Small intestine (tissue), 7 donors: ENCODE results near the gene CYP46A1. TPM values are rescaled to one million over a fixed set of nuclear protein-coding genes. Genes with fewer than 3 reads are reported as not detected.

Experiments
- DNase-seq, 2 donors: peaks; one replicate each; pipeline versions ENCODE4 v3.0.0 to v3.0.0-alpha.2; 2013
- FAIRE-seq: peaks from 2 replicates; lab custom pipeline; 2012; peaks lifted over from hg19 to GRCh38; lab: Jason Lieb, UNC
- H3K27ac ChIP-seq, 3 donors: one replicate each; pipeline ENCODE4 v1.5.1; 2013; ENCODE audit warnings: low read length in 2 of 3, mild to moderate bottlenecking in 2 of 3, control low read depth in 1 of 3, inconsistent platforms in 1 of 3, low read depth in 1 of 3, moderate library complexity in 1 of 3
- H3K27me3 ChIP-seq, 3 donors: one replicate each; pipeline ENCODE4 v1.6.1; 2013; ENCODE audit warnings: low read length in 3 of 3, inconsistent platforms in 1 of 3; ENCODE audit not compliant: control insufficient read depth in 3 of 3, insufficient read depth in 3 of 3
- H3K36me3 ChIP-seq, 3 donors: one replicate each; pipeline ENCODE4 v1.6.1; 2013; ENCODE audit warnings: low read length in 3 of 3, inconsistent platforms in 1 of 3, low read depth in 1 of 3, mild to moderate bottlenecking in 1 of 3, moderate library complexity in 1 of 3; ENCODE audit not compliant: control insufficient read depth in 3 of 3, insufficient read depth in 2 of 3
- H3K4me1 ChIP-seq, 3 donors: one replicate each; pipeline ENCODE4 v1.6.1; 2013; ENCODE audit warnings: low read length in 2 of 3, inconsistent platforms in 1 of 3, low read depth in 1 of 3, mild to moderate bottlenecking in 1 of 3, moderate library complexity in 1 of 3; ENCODE audit not compliant: control insufficient read depth in 3 of 3, insufficient read depth in 2 of 3
- H3K4me3 ChIP-seq, 3 donors: one replicate each; pipeline ENCODE4 v1.5.1; 2013; ENCODE audit warnings: low read length in 3 of 3, control low read depth in 1 of 3, inconsistent platforms in 1 of 3, low read depth in 1 of 3, mild to moderate bottlenecking in 1 of 3, moderate library complexity in 1 of 3
- H3K9me3 ChIP-seq, 2 donors: one replicate each; pipeline ENCODE4 v1.6.1; 2013; ENCODE audit warnings: low read depth in 1 of 2, low read length in 1 of 2; ENCODE audit not compliant: control insufficient read depth in 2 of 2, insufficient read depth in 1 of 2
- WGBS, 3 donors: extraction: QIAGEN DNeasy Blood & Tissue Kit; methylation state at CpG; one replicate each; pipeline ENCODE4 v1.1.7; 2013; 5-methylcytosine and 5-hydroxymethylcytosine counted together
- polyA plus RNA-seq, 4 donors: library from polyadenylated mRNA; stranded (reverse) in 3 of 4; unstranded in 1 of 4; fragments of 200-250 nt in 3 of 4; fragments of 120-200 nt in 1 of 4; gene quantifications; one replicate each; pipeline versions ENCODE4 v1.2.1 to v1.2.3, GENCODE V29; 2013
- donor health status: healthy with polysubstance abuse.
- donor health status: control.
- donor health status: control.
- donor health status: Bipolar disorder and iron deficiency.
- donor health status: healthy.

Gene CYP46A1
- polyA plus RNA-seq, 4 donors: 0.64 to 0.96 TPM; not detected in 2

GRCh38 chr14:99718811-99719192, 34.7 kb downstream of the CYP46A1 start:
- Histone ChIP-seq H3K36me3 (no peaks in the 10 kb centered on the region), H3K4me1 (no peaks in the 10 kb centered on the region), H3K27ac (no peak overlapping the region), H3K9me3 (no peaks in the 10 kb centered on the region), H3K4me3 (no peak overlapping the region), H3K27me3 (peaks cover 0 to 4% (median 0%) of the 10 kb centered on the region in 3 donors)
- DNase-seq (no peak), FAIRE-seq (no peak)
- WGBS, 3 donors: 58 to 69% (median 69%) methylated on average over 5 of the region's 5 CpGs

GRCh38 chr14:99720941-99721791, 37.1 kb downstream of the CYP46A1 start:
- FAIRE-seq: no peak
- DNase-seq: no peak
- no peak overlapping the region for H3K27ac ChIP-seq
- 88 to 92% (median 92%) methylated on average over 18 of the region's 18 CpGs for WGBS, 3 donors
- H3K4me3 ChIP-seq: no peak overlapping the region
- no peaks in the 10 kb centered on the region for H3K4me1 ChIP-seq
- H3K9me3 ChIP-seq: no peaks in the 10 kb centered on the region
- H3K27me3 ChIP-seq: peaks cover 0 to 4% (median 0%) of the 10 kb centered on the region in 3 donors
- no peaks in the 10 kb centered on the region for H3K36me3 ChIP-seq

DNA sequence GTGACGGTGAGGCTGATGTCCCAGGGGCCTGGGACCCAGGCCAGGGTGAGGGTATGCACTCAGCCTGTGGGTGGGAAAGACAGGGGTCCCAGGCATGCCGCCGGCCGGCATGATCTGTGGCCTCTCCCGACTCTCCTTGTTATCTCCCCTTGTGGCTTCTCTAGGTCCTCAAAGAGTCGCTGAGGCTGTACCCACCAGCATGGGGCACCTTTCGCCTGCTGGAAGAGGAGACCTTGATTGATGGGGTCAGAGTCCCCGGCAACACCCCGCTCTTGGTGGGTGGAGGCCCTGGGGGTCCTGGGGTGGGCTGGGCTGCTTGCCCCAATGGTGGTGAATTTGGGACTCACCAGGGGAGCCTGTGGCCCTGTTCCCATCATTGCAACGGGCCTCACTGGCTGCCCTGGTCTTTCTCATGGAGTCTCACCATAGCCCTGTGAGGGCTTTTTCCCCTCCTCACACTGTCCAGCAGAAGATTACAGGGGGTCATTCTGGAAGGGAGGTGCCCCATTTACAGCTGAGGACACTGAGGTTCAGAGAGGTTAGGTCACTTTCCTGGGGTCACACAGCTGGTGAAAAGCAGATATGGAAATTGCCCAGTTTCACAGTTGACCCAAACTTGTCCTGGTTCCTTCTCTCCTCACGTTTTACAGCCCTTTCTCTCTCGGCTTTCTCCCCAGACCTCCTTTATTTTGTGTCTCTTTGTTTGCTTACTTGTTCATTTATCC, 37.9 kb downstream of the CYP46A1 start:
- DNase-seq (no peak), FAIRE-seq (no peak)
- Histone ChIP-seq H3K4me3 (no peak overlapping the region), H3K36me3 (no peaks in the 10 kb centered on the region), H3K4me1 (no peaks in the 10 kb centered on the region), H3K9me3 (no peaks in the 10 kb centered on the region), H3K27me3 (peaks cover 0 to 3% (median 0%) of the 10 kb centered on the region in 3 donors), H3K27ac (no peak overlapping the region)
- 50 to 75% (median 50%) methylated on average over 12 of the region's 12 CpGs for WGBS, 3 donors

- FAIRE-seq (no peak), DNase-seq (no peak)
- Histone ChIP-seq H3K9me3 (no peaks in the 10 kb centered on the region), H3K27me3 (no peaks in the 10 kb centered on the region), H3K36me3 (no peaks in the 10 kb centered on the region), H3K4me1 (no peaks in the 10 kb centered on the region), H3K4me3 (no peak overlapping the region), H3K27ac (no peak overlapping the region)
- WGBS, 3 donors: 86 to 92% (median 88%) methylated on average over 9 of the region's 9 CpGs
Observed at GRCh38 chr14:99722741-99723140, 38.6 kb downstream of the CYP46A1 start.

DNA sequence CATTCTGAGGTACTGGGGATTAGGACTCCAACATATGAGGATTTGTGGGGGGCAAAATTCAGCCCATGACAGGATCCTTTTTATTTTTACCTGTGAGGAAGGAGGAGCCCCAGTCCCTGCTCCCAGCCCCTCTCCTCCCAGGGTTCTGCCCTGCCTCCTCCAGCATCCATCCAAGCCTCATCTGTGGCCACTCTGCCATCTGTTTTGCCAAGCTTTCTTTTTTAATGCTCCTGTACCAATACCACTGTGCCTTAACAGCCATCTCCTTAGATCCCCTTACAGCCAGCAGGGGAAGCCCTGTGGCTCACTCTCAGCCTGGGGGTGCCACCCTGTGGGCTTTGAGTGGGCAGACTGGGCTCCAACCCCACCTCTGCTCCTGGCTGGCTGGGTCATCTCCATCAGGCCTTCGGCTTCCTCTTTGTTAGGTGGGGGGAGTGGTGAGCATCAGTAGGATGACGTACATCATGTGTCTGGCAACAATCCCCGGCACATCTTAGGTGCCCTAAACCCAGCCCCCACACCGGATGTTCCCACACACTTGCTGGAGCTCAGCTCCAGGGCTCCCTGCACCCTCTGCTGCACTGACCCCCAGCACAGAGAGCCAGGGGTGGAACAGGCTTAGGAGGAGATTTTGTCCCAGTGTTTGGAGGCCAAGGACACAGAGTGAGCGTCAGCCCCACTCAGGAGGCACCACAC, 40.2 kb downstream of the CYP46A1 start:
- no peak for DNase-seq

GRCh38 chr14:99724939-99725773, 41.1 kb downstream of the CYP46A1 start:
- H3K4me3 ChIP-seq: no peak overlapping the region
- H3K36me3 ChIP-seq: no peaks in the 10 kb centered on the region
- no peak overlapping the region for H3K27ac ChIP-seq
- no peaks in the 10 kb centered on the region for H3K9me3 ChIP-seq
- WGBS, 3 donors: 93 to 94% (median 93%) methylated on average over 14 to 15 of the region's 15 CpGs
- H3K27me3 ChIP-seq: no peaks in the 10 kb centered on the region
- FAIRE-seq (no peak), DNase-seq (no peak)
- H3K4me1 ChIP-seq: no peaks in the 10 kb centered on the region

More for the DNA sequence above, 40.2 kb downstream of the CYP46A1 start:
- FAIRE-seq: no peak
- no peaks in the 10 kb centered on the region for H3K27me3 ChIP-seq
- no peaks in the 10 kb centered on the region for H3K9me3 ChIP-seq
- H3K4me3 ChIP-seq: no peak overlapping the region
- H3K4me1 ChIP-seq: no peaks in the 10 kb centered on the region
- 64 to 69% (median 65%) methylated on average over 5 of the region's 5 CpGs for WGBS, 3 donors
- H3K27ac ChIP-seq: no peak overlapping the region
- no peaks in the 10 kb centered on the region for H3K36me3 ChIP-seq

GRCh38 chr14:99725774-99726537, 41.9 kb downstream of the CYP46A1 start:
- Histone ChIP-seq H3K4me3 (no peak overlapping the region), H3K9me3 (no peaks in the 10 kb centered on the region), H3K4me1 (peaks cover 0 to 6% (median 0%) of the 10 kb centered on the region in 3 donors), H3K36me3 (no peaks in the 10 kb centered on the region), H3K27ac (no peak overlapping the region), H3K27me3 (no peaks in the 10 kb centered on the region)
- DNase-seq (peak in 1 of 2 donors; percentile 50), FAIRE-seq (no peak)
- 58 to 60% (median 58%) methylated on average over 18 of the region's 18 CpGs for WGBS, 3 donors
